DMS79 (cell line): ENCODE measurements around the gene GCK.
"Not testable (repeated sequence)": the region's sequence is repeated elsewhere in the genome, so short reads cannot be mapped to it uniquely, and the experiment has no call there.

Experiments
- DNase-seq: peaks from one replicate; lab custom pipeline; 2025; lab: John Stamatoyannopoulos, UW

Gene GCK

GRCh38 chr7:44201813-44202212, 12.6 kb upstream of the GCK start:
- DNase-seq, result no peak

GRCh38 chr7:44200699-44201461, 11.6 kb upstream of the GCK start, which contains the start of gene YKT6:
Gene YKT6, plus strand, starts transcription at chr7:44200978. Its CDS starts 158 bp downstream, at chr7:44201136.
- DNase-seq, result peak; percentile 97

DNA sequence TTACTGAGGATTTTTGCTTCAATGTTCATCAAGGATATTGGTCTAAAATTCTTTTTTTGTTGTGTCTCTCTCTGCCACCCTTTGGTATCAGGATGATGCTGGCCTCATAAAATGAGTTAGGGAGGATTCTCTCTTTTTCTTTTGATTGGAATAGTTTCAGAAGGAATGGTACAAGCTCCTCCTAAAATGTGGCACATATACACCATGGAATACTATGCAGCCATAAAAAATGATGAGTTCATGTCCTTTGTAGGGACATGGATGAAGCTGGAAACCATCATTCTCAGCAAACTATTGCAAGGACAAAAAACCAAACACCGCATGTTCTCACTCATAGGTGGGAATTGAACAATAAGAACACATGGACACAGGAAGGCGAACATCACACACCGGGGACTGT, 10.9 kb upstream of the GCK start:
- DNase-seq, result not testable (repeated sequence)

- DNase-seq, result no peak
These were observed 8.2 kb upstream of the GCK start for GRCh38 chr7:44197474-44197873.

GRCh38 chr7:44196450-44196872, 7.2 kb upstream of the GCK start:
- peak; percentile 18 for DNase-seq

DNA sequence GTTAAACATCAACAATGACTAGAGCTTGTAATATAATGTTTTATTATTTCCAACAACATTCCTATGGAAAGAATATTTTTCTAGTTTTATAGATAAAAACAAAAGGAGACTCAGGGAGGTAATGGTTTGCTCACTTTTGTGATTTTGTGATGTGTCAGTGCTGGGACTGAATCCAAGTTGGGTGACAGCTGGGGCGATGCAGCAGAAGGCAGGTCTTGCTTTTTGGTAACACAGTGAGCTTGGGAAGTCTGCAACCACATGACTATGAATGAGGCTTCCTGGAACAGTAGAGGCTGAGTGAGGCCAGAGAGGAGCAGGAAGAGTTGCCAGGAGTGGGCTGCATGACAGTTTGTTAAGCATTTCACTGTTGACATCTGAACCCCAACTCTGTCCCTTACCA, 6.7 kb upstream of the GCK start:
- DNase-seq, result no peak

GRCh38 chr7:44194562-44195145, 5.4 kb upstream of the GCK start:
- no peak for DNase-seq

DNA sequence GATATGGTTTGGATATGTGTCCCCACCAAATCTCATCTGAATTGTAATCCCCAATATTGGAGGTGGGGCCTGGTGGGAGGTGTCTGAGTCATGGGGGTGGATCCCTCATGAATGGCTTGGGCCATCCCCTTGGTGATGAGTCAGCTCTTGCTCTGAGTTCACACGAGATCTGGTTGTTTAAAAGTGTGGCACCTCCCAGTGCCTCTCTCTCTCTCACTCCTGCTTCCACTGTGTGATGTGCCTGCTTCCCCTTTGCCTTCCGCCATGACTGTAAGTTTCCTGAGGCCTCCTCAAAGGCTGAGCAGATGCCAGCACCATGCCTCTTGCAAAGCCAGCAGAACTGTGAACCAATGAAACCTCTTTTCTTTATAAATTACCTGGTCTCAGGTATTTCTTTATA, 4.8 kb upstream of the GCK start:
- DNase-seq, result no peak

GRCh38 chr7:44193011-44193802, 4.0 kb upstream of the GCK start:
- DNase-seq, result no peak

DNA sequence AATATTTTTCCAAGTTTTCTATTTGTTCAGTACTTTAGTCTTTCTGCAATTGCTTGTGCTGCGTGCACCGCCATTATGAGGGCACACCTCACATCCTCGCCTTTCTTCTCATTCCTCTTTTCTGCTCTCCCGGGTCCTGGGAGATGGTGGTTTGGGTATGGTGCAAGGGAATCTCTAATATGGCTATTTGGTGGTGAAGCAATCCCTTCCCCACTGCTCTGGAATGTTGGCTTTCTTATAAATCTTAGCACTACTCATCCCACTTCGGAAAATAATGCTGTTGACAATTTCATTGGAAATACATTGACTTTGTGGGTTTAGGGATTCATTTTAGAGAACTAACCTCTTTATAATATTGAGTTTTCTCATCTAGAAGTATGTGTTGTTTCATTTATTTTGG, 1.9 kb upstream of the GCK start:
- DNase-seq, result no peak

- DNase-seq, result no peak
These were observed 994 bp upstream of the GCK start for GRCh38 chr7:44189993-44190872.

DNA sequence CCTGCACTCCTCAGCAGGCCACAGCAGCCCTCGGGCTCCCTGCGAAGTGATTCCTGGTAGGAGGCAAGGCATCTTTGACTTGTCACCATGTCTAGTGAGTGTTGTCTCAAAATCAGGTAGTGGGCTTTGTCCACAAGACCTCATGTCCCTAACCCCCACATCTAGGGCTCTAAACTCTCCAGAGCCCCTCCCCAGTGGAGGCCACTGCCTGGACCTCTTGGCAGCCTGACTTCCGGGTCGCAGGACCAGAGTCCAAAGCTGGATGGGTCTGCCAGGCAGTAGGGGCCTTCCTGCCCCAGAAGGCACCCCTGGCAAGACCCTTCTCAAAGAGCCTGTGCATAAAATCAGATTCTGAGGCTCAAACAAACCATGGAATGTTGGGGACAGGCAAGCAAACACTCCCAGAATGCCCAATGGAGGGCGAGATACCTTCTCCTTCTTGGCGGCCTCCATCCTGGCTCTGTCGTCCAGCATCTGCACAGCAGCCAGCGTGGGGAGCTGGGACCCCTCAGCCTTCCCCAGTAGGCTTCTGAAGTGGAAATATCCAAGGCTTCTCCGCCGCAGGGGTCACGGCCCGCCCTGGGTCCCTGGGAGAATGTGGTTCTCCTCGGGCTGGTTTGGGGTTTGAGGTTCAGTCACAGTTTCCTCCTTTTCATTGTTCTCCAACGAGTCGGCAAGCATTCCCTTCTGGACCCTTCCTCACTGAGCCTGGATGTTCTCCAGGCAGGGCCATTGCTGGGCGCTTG, 586 bp downstream of the GCK start:
- DNase-seq, result no peak

- no peak for DNase-seq
These were observed 1.4 kb downstream of the GCK start for GRCh38 chr7:44187636-44188416.

DNA sequence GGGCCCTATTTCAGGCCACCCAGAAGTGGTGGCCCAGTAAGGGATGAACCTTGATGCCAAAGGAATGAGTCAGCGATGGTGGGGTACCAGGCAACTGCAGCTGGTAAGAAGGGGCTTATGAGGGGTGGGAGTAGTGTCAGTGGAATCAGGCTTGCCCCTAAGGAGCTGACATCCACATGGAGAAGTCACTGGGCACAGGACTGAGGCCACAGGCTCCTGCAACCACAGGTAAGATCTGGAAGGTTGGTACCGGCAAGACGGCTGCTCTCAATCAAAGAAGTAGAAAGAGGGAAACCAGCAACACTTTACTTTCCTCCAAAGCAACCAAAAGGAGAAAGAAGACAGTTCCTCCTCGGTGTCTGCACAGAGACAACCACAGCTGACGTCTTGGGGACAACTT, 2.5 kb downstream of the GCK start:
- DNase-seq, result no peak

GRCh38 chr7:44185729-44186128, 3.5 kb downstream of the GCK start:
- DNase-seq, result no peak

- DNase-seq, result no peak
These were observed 4.3 kb downstream of the GCK start for GRCh38 chr7:44184873-44185446.

DNA sequence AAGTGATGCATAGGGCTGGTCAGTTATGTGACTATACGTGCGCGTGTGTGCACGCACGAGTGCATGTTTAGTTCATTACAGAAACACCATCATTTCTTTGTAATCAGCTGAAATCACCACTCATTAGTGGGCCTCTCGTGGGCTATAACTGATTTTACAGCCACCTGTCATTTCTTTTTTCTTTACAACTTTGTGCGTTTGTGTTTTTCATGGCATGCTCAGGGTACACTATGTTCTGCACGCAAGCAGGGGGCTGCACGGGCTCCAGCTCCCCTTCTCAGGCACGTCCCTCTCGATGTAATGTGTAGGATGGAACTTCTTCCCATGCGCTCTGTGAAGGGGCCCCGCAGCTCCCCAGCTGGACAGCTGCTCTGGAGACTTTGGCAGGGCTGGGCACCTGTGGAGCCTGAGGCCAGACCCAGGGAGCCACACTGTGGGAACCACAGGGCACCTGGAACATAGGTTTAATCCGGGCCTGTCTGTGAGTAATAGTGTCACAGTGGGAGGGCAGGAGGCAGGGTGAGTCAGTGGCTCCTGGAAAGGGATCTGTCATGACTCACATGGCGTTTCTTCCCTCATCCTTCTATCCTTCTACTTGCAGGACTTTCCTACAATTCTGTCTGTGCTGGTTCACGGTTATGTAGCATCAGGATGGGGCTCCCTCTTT, 4.9 kb downstream of the GCK start:
- DNase-seq, result no peak

DNA sequence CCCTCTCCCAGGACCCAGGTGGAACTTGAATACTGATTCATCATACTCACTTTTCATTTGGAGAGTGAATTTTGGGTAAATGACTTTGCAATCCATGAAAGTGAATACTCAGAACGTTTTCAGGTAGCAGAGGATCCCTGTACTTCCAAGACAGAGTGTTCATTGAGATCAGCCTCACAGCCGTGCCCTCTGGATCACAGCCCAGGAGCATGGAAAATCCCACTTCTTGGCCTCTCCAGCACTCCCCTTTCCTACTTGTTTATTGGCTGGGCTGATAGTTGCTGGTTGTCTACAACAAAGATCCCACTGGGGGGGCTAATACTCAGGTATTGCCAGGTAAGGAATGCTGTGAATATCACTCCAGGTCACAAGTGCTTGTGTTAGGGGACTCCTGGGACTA, 5.9 kb downstream of the GCK start:
- DNase-seq, result no peak

GRCh38 chr7:44182827-44183226, 6.4 kb downstream of the GCK start:
- DNase-seq, result no peak

DNA sequence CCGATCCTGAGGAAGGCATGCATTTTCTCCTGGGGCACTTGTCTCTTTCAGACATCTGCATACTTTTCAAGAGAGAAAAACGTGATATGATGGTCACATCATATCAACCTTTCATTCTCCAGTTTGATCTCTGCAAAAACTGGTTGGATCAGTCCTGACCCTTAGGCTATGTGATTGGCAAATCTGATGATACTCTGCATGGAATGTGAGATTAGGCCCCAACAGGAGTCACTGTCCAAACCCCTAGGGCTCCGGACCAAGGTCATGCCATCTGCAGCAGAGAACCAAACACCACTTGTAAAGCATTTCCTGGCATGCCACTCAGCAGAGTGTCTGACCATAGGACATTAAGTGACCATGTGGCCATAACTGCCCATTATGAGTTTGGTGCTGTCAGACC, 8.6 kb downstream of the GCK start:
- DNase-seq, result no peak
